ENCODE data around the gene UNC5A. TPM values are rescaled to one million over a fixed set of nuclear protein-coding genes. Genes with fewer than 3 reads are reported as not detected.

The UNC5A gene
- total RNA-seq, 1 donor from 2014 or later, result not detected

- DNase-seq (ENCODE audit: low spot score), result no peak
Observed at GRCh38 chr5:176894298-176894697, 83.9 kb downstream of the UNC5A start.

- no peak for DNase-seq (ENCODE audit: low spot score)
Observed at GRCh38 chr5:176895831-176896230, 85.5 kb downstream of the UNC5A start.

GRCh38 chr5:176897263-176897662 is 86.9 kb downstream of the UNC5A start:
- DNase-seq (ENCODE audit: low spot score), result peak; percentile 19

DNA sequence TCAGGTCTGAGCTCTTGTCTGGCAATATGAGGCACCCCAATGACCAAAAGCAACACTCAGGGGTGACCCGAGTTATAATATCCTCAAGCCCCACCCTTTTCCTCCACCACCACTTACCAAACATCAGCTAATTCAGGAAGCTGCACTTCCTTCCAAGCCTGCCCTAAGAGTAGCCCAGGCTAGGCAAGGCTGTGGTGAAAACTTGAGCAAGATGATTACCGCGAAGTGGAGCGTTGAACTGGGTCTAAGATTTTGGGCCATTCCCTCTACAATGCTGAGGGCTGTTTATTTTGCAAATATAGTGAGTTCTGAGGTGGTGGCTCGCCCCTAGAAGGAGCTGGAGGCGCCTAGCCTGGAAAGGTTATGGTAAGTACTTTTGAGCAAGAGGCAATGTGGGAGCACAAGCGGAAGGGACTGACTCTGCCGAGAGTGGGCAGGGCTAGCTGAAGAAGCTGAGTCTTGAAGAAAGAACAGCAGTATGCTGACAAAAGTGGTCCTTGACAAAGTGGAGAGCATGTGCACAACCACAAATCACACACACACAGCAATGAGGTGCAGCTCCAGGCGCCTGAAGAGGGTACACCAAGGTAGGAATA is 89.0 kb downstream of the UNC5A start, which contains the start of gene HK3:
TSS of gene HK3 (minus strand) at position 51 of the 596 bp plus-strand sequence. CDS start 3,187 bp downstream, outside the sequence.
- DNase-seq (ENCODE audit: low spot score), result no peak

- no peak for DNase-seq (ENCODE audit: low spot score)
Observed at GRCh38 chr5:176899946-176900779, 89.8 kb downstream of the UNC5A start.

DNA sequence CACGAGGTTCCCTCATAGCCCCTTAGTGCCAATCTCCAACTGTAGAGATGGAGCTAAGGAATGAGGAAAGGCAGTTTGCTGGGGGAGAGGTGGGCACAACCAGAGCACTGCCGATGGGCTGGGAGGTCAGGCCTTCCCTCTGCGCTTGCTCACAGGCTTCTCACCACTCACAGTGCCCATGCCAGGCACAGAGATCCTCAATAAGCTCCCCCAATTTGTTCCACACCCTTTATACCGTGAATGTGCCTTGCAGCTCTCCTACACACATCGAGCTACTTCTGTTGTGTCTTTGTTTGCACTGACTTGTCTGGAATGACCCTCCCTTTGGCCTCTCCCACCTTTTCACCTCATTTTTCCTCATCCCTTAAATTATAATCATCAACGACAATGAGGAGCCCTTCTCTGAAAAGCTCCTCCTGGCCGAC is 90.4 kb downstream of the UNC5A start:
- no peak for DNase-seq (ENCODE audit: low spot score)

DNA sequence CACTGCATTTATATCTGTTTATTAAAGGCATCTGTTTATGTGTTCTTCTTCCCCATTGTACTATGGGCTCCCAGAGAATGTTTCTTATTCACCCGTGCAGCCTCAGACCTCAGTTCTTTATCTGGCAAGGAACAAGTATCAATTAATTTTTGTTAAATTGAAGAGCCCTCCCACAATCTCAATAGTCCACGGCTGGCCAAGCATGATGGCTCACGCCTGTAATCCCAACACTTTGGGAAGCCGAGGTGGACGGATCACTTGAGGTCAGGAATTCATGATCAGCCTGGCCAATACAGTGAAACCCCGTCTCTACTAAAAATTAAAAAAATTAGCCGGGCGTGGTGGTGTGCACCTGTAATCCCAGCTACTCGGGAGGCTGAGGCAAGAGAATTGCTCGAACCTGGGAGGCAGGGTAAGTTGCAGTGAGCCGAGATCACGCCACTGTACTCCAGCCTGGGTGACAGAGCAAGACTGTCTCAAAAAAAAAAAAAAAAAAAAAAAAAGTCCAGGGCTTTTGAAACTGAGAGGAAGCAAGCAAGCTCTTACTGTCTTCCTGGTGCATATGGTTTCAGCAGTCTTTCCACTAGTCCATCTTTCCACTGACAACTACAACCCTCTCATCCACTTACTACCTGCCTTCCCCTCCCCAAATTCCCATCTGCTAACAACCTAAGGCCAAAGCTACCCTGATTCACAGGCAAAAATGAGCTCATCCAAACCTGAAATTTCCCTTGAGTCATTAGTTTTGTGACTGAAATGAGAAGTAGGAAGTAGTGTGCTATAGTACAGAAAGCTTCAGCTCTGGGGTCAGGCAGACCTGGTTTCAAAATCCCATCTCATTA is 91.1 kb downstream of the UNC5A start:
- DNase-seq (ENCODE audit: low spot score), result no peak

GRCh38 chr5:176902102-176902814 is 91.9 kb downstream of the UNC5A start:
- no peak for DNase-seq (ENCODE audit: low spot score)

GRCh38 chr5:176902911-176903664 is 92.7 kb downstream of the UNC5A start:
- DNase-seq (ENCODE audit: low spot score), result no peak

DNA sequence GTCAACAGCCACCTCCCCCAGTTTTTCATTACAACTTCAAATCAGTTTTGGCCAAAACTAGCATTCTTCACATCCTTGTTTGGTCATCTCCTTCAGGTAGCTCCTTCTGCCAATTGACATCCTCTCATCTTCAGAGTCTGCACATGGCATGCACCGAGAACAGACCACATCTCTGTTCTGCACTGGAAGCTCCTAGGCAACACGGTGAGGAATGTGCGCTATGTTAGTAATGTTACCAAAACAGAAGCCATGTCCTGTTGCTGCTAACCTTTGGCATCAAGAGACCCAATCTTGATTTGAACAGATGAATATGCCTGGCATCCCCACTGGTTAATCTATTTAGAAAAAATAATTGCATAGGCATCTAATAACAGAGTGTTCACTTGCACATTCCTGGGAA is 93.9 kb downstream of the UNC5A start:
- DNase-seq (ENCODE audit: low spot score), result no peak

DNA sequence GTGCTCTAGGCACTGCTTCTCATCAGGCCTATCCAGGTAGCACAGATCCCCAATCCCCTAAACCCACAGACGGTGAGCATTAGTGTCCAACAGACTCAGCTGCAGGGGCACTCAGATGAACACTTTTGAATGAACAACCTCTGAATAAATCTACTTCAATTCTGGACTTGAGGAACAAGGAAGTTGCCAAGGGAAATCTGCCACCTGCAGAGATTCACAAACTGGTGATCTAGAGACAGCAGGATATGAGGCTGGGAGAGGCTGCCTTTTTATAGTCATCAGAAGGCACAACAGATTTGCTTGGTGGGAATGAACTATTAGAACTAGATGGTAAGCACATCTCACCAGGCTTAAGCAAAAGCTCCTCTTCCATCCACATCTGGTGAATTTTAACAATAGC is 95.8 kb downstream of the UNC5A start:
- DNase-seq (ENCODE audit: low spot score), result no peak

DNA sequence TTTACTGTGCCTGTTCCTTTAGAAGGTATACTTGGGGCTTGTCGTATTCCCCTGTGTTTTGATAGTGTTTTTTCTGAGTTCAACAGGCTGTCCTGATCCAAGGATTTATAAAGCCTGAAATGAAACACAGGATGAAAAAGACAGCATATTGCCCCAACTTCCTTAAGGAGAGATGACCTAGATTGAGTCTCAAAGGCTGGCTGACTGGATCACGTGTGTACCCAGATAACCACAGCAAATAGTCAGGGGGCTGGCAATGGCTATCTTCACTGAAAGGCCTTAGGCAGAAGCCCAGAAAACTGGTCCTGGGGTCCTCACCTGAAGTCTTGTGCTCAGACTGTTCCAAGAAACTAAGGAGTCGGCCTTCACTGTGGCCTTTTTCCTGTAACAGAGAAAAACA is 96.4 kb downstream of the UNC5A start:
- no peak for DNase-seq (ENCODE audit: low spot score)

GRCh38 chr5:176908675-176909368 is 98.5 kb downstream of the UNC5A start:
- DNase-seq (ENCODE audit: low spot score), result no peak

DNA sequence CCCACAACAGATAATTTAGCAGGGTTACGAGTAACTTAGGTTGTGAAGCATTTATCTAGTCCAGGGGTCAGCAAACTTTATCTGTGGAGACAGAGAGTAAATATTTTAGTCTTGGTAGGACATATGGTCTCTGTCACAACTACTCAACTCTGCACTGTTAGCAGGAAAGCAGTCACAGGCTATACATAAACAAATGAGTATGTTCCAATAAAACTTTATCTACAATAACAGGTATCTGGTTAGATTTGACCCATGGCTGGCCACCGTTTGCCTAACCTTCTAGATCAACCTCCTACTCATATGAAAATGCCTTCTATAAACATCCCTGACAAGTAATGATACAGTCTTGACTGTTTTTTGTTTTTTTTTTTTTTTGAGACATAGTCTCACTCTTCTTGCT is 101.8 kb downstream of the UNC5A start:
- DNase-seq (ENCODE audit: low spot score), result no peak

- no peak for DNase-seq (ENCODE audit: low spot score)
Observed at GRCh38 chr5:176915906-176916305, 105.5 kb downstream of the UNC5A start.

DNA sequence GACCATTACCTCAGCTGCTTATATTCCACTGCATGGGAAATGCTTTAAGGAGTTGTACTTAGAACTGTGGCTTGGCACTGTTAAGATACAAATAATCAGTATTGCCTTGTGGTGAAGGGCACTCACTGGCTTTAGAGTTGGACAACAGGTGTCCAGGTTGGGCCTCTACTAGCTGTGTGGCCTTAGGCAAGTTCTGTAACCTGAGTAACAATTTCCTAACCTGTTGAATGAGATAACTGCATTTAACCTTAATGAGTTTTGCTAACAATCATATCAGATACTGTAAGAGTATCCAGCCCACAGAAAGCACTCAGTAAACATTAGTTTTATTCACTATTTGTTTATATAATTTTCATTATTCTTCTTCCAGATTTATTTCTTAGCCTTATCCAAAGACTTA is 106.0 kb downstream of the UNC5A start:
- no peak for DNase-seq (ENCODE audit: low spot score)

DNA sequence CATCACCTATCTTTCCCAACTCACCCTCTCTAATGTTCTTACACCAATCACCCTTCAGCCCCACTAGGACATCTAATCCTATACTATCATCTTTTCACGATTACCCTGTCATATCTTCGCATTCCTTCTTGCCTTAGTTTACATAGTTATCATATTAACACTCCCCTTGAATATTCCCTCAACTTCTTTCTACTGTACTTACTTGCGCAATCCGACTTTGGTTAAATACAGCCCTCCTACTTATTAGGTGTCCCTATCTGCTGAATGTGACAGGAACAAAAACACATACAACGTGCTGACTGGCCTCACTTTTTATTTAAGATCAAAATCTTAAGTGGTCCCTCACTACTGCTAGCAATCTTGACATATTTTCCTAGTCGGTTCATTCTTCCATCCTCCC is 108.3 kb downstream of the UNC5A start:
- DNase-seq (ENCODE audit: low spot score), result no peak

- DNase-seq (ENCODE audit: low spot score), result no peak
Observed at GRCh38 chr5:176921714-176922113, 111.4 kb downstream of the UNC5A start.

- no peak for DNase-seq (ENCODE audit: low spot score)
Observed at GRCh38 chr5:176922817-176923216, 112.5 kb downstream of the UNC5A start.

DNA sequence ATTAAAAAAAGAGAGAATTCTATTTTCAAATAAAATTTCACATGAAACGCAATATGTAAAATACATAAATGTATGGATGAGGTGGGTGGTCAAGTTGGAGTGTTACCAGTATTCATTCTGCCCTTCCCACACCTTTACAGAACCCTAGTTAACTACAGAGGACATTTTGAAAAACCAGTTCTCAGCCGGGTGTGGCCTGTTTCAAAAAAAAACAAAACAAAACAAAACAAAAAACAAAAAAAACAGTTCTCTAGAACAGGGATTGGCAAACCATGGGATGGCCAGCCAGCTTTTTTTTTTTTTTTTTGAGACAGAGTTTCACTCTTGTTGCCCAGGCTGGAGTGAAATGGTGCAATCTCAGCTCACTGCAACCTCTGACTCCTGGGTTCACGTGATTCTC is 117.2 kb downstream of the UNC5A start:
- DNase-seq (ENCODE audit: low spot score), result no peak

Data from ureter (tissue), 1 donor.